GM12878 (cell line): ENCODE results near the gene NAALADL1. TPM values are rescaled to one million over a fixed set of nuclear protein-coding genes. Genes with fewer than 3 reads are reported as not detected.
A peak's percentile ranks its signal among the peaks of the same experiment; 100 is the strongest.

ENCODE experiments used
- ATAC-seq: fragments of 200-7000 bp; cut with Tn5 transposase; 3 replicates; pipeline ENCODE4 v1.9.1; 2020; ENCODE audit warnings: mild to moderate bottlenecking, moderate library complexity
- BruUV-seq: library from RNA; stranded (reverse); fragments of 400-500 nt; replicated peaks from 2 replicates; lab custom pipeline; 2021; lab: Mats Ljungman, UMichigan
- CTCF ChIA-PET: fragments of 300-600 bp; sonication (Branson Sonifier 250); formaldehyde crosslinking; extraction: SDS; loops from one replicate; lab custom pipeline; 2021; ENCODE audit warnings: inconsistent platforms; lab: Yijun Ruan, JAX
- POLR2A ChIA-PET: fragments of 350-600 bp; formaldehyde crosslinking; extraction: SDS; loops from one replicate; lab custom pipeline; 2021; ENCODE audit warnings: inconsistent platforms; lab: Charles Lee
- RAD21 ChIA-PET: fragments of 300-600 bp; sonication (Branson Sonifier 250); formaldehyde crosslinking; loops from one replicate; lab custom pipeline; 2023; ENCODE audit warnings: antibody characterized with exemption; ENCODE audit not compliant: unreplicated experiment; lab: Charles Lee
- SMC1A ChIA-PET: fragments of 300-600 bp; sonication (Branson Sonifier 250); formaldehyde crosslinking; loops from one replicate; lab custom pipeline; 2023; ENCODE audit not compliant: unreplicated experiment, uncharacterized antibody; lab: Charles Lee
- DNase-seq: peaks from one replicate; pipeline ENCODE4 v3.0.0-alpha.2; 2011; ENCODE audit warnings: low read depth, low spot score
- FAIRE-seq: peaks from 3 replicates; lab custom pipeline; 2011; peaks lifted over from hg19 to GRCh38; lab: Jason Lieb, UNC
- H2AFZ ChIP-seq: 2 replicates; pipeline ENCODE4 v1.6.0; 2011; ENCODE audit warnings: low read depth, low read length, control low read depth; ENCODE audit not compliant: control insufficient read depth
- H3K27ac ChIP-seq: 2 replicates; pipeline ENCODE4 v1.5.1; 2011; ENCODE audit warnings: control low read depth; ENCODE audit not compliant: control insufficient read depth, insufficient read depth
- H3K27me3 ChIP-seq, 2 experiments: replicated peaks in 1 of 2; 2 replicates each; pipeline versions ENCODE4 v1.6.0 to v1.6.1; 2011; ENCODE audit warnings: low read length in 1 of 2; ENCODE audit not compliant: control insufficient read depth in 2 of 2, insufficient read depth in 2 of 2
- H3K36me3 ChIP-seq, 2 experiments: 2 replicates each; pipeline ENCODE4 v1.5.1; 2011; ENCODE audit warnings: low read length in 1 of 2; ENCODE audit not compliant: control insufficient read depth in 2 of 2, insufficient read depth in 2 of 2
- H3K4me1 ChIP-seq: 2 replicates; pipeline ENCODE4 v1.6.1; 2011; ENCODE audit warnings: mild to moderate bottlenecking, low read length, moderate library complexity, mixed read lengths; ENCODE audit not compliant: control insufficient read depth, insufficient read depth
- H3K4me2 ChIP-seq: 2 replicates; pipeline ENCODE4 v1.6.0; 2011; ENCODE audit warnings: control low read depth; ENCODE audit not compliant: control insufficient read depth, insufficient read depth
- H3K4me3 ChIP-seq: fragments of 200-600 bp; sonication (generic); 2 replicates; pipeline ENCODE4 v1.5.1; 2016
- H3K79me2 ChIP-seq: 2 replicates; pipeline ENCODE4 v1.6.0; 2011; ENCODE audit warnings: low read length; ENCODE audit not compliant: control insufficient read depth, insufficient read depth
- H3K9ac ChIP-seq: 2 replicates; pipeline ENCODE4 v1.8.0; 2011; ENCODE audit warnings: low read length, control low read depth, mixed read lengths; ENCODE audit not compliant: control insufficient read depth, insufficient read depth
- H3K9me3 ChIP-seq: replicated peaks from 3 replicates; pipeline ENCODE4 v1.5.1; 2011; ENCODE audit warnings: mild to moderate bottlenecking, low read length; ENCODE audit not compliant: control insufficient read depth, insufficient read depth
- H4K20me1 ChIP-seq: 2 replicates; pipeline ENCODE4 v1.6.0; 2011; ENCODE audit not compliant: control insufficient read depth, insufficient read depth
- ATF2 ChIP-seq: IDR thresholded peaks from 2 replicates; pipeline ENCODE4 v1.6.1; 2012; ENCODE audit warnings: low read length, inconsistent platforms
- CHD1 ChIP-seq: IDR thresholded peaks from 2 replicates; pipeline ENCODE4 v1.6.1; 2012; ENCODE audit warnings: low read depth, low read length, improper control_type of control experiment
- CHD4 ChIP-seq: fragments of 200-600 bp; sonication (generic); IDR thresholded peaks from 2 replicates; pipeline ENCODE4 v1.6.1; 2016; ENCODE audit warnings: mild to moderate bottlenecking
- CREB1 ChIP-seq: IDR thresholded peaks from 2 replicates; pipeline ENCODE4 v1.6.1; 2012; ENCODE audit warnings: low read depth, mild to moderate bottlenecking, inconsistent platforms
- CTCF ChIP-seq, 3 experiments: IDR thresholded peaks in 2 of 3; conservative IDR thresholded peaks in 1 of 3; 2 replicates each; pipeline ENCODE4 v1.5.1; 2011; ENCODE audit warnings: low read depth in 3 of 3, low read length in 3 of 3, mild to moderate bottlenecking in 3 of 3, control low read depth in 2 of 3, moderate library complexity in 2 of 3, inconsistent platforms in 1 of 3, mixed read lengths in 1 of 3; ENCODE audit not compliant: control insufficient read depth in 2 of 3, insufficient read depth in 1 of 3; ENCODE audit errors: extremely low read depth in 1 of 3
- ELK1 ChIP-seq: IDR thresholded peaks from 2 replicates; pipeline ENCODE4 v1.6.1; 2012; ENCODE audit warnings: low read depth, low read length, improper control_type of control experiment
- FOXM1 ChIP-seq: IDR thresholded peaks from 2 replicates; pipeline ENCODE4 v1.6.1; 2012; ENCODE audit warnings: low read depth, mild to moderate bottlenecking, inconsistent platforms, low read length, moderate library complexity
- HDAC6 ChIP-seq: fragments of 200-600 bp; sonication (generic); IDR thresholded peaks from one replicate; pipeline ENCODE4 v1.8.0; 2017; ENCODE audit warnings: antibody characterized with exemption; ENCODE audit not compliant: unreplicated experiment
- MTA2 ChIP-seq: fragments of 450-650 bp; IDR thresholded peaks from 2 replicates; pipeline ENCODE4 v1.6.1; 2016; ENCODE audit warnings: low read depth, mild to moderate bottlenecking, moderate library complexity
- NBN ChIP-seq: fragments of 450-650 bp; IDR thresholded peaks from 2 replicates; pipeline ENCODE4 v1.6.1; 2016
- POLR2A ChIP-seq: IDR thresholded peaks from 2 replicates; pipeline ENCODE4 v1.6.1; 2011; ENCODE audit warnings: low read depth, mild to moderate bottlenecking, low read length
- RAD21 ChIP-seq: IDR thresholded peaks from 2 replicates; pipeline ENCODE4 v1.6.1; 2011; ENCODE audit warnings: mild to moderate bottlenecking, low read depth, low read length, moderate library complexity; ENCODE audit not compliant: insufficient read depth
- RB1 ChIP-seq: fragments of 450-650 bp; formaldehyde crosslinking; IDR thresholded peaks from 2 replicates; pipeline ENCODE4 v1.6.1; 2017; ENCODE audit warnings: mild to moderate bottlenecking, borderline replicate concordance
- RELB ChIP-seq: fragments of 450-650 bp; IDR thresholded peaks from 2 replicates; pipeline ENCODE4 v1.6.1; 2017; ENCODE audit warnings: low read depth, mild to moderate bottlenecking, moderate library complexity
- RUNX3 ChIP-seq: IDR thresholded peaks from 2 replicates; pipeline ENCODE4 v1.6.1; 2012; ENCODE audit warnings: low read length, inconsistent platforms
- SIN3A ChIP-seq: IDR thresholded peaks from 2 replicates; pipeline ENCODE4 v1.6.1; 2012; ENCODE audit warnings: low read depth, low read length, improper control_type of control experiment
- SMC3 ChIP-seq: IDR thresholded peaks from 2 replicates; pipeline ENCODE4 v1.6.1; 2011; ENCODE audit warnings: low read length, improper control_type of control experiment, borderline replicate concordance
- WRNIP1 ChIP-seq: IDR thresholded peaks from 2 replicates; pipeline ENCODE4 v1.6.1; 2011; ENCODE audit warnings: low read depth, low read length, improper control_type of control experiment, borderline replicate concordance
- YY1 ChIP-seq: IDR thresholded peaks from 2 replicates; pipeline ENCODE4 v1.6.1; 2011; ENCODE audit warnings: low read depth, mild to moderate bottlenecking, low read length
- WGBS: methylation state at CpG from one replicate; pipeline ENCODE4 v1.1.6; 2016; ENCODE audit warnings: low lambda C conversion rate; ENCODE audit not compliant: insufficient replicate concordance, insufficient coverage; ENCODE audit errors: missing lambda C conversion rate; 5-methylcytosine and 5-hydroxymethylcytosine counted together
- in situ Hi-C: fragments of 300-500 bp; cut with MboI; formaldehyde crosslinking; loops from 9 replicates; pipeline ENCODE4 v1.14.3; 2018; ENCODE audit warnings: mixed read lengths
- intact Hi-C: fragments of 100-400 bp; cut with micrococcal nuclease; formaldehyde crosslinking; loops from one replicate; pipeline ENCODE4 v1.14.2; 2022; ENCODE audit not compliant: unreplicated experiment
- polyA plus RNA-seq, 11 experiments: library from polyadenylated mRNA; depleted of rRNA in 4 of 11; unstranded in 6 of 11; stranded (reverse) in 5 of 11; fragments of >200 nt; fragmentation: Nextera tagmentation in 4 of 11; fragmentation: Illumina TruSeq in 1 of 11; extraction: Ambion mirVana in 4 of 11; extraction: Trizol in 1 of 11; gene quantifications; 1 replicate in 1 of 11; 2 replicates in 10 of 11; pipeline versions ENCODE4 v1.2.1 to v1.2.3, GENCODE V29; 2011 to 2016; ENCODE audit warnings: inconsistent platforms in 2 of 11, missing spikeins in 2 of 11, low read depth in 1 of 11
- total RNA-seq, 4 experiments: library from RNA; depleted of rRNA in 3 of 4; stranded (reverse); fragments of >200 nt in 3 of 4; fragmentation: Illumina TruSeq in 1 of 4; extraction: Trizol in 1 of 4; gene quantifications; 2 replicates each; pipeline versions ENCODE4 v1.2.1 to v1.2.3, GENCODE V29; 2013 to 2021

The NAALADL1 gene
- total and polyA plus RNA-seq, 10 of the 15 experiments (the other 5 are each of a cell fraction or from before 2014, with no cell fraction given) = 0.77 to 5.5 (median 1.5) TPM

- RAD21 ChIA-PET = interaction anchor here (0.8 to 3.0 kb wide), 4 partner anchors 16 to 65 kb away, joined by 3 to 8 read pairs (median 4); partner anchors contain the start of genes ARL2 and SAC3D1
- Histone ChIP-seq H3K36me3 (peaks cover 5 to 13% of the 10 kb centered on the region in 2 experiments; a peak in 3 of 4 replicates), H3K79me2 (peaks cover 49% of the 10 kb centered on the region), H3K4me1 (peaks cover 31% of the 10 kb centered on the region), H2AFZ (peak overlapping the region; percentile 65), H3K27ac (peak overlapping the region; percentile 66), H3K9me3 (no peaks in the 10 kb centered on the region), H3K9ac (peak overlapping the region; percentile 27), H4K20me1 (no peaks in the 10 kb centered on the region), H3K27me3 (no peaks in the 10 kb centered on the region), H3K4me3 (peak overlapping the region; percentile 59), H3K4me2 (peak overlapping the region; percentile 67)
- BruUV-seq = TSS peak; percentile 1
- ATAC-seq (peak; percentile 90), DNase-seq (no peak), FAIRE-seq (no peak)
- POLR2A ChIA-PET = interaction anchor here (0.9 to 2.2 kb wide), 6 partner anchors 9 to 57 kb away, joined by 3 to 7 read pairs (median 4); no protein-coding TSS in a partner anchor
- intact Hi-C loops = loop anchor here (1.0 to 5.0 kb wide), 3 partner anchors 36 to 64 kb away; partner anchors contain the start of genes ARL2, SAC3D1 and SNX15
- in situ Hi-C loops = no loop called here
- SMC1A ChIA-PET = interaction anchor here (0.7 to 2.3 kb wide), 5 partner anchors 9 to 64 kb away, joined by 3 to 9 read pairs (median 3); partner anchors contain the start of genes ARL2 and SAC3D1
- CTCF ChIA-PET = interaction anchor here (0.6 to 1.4 kb wide), 13 partner anchors 10 to 197 kb away, joined by 3 to 9 read pairs (median 3); partner anchors contain the start of gene ARL2
- TF ChIP-seq CHD1 (no peak), POLR2A (peak; percentile 44; the same call in 1 of the 2 replicates), CREB1 (0 out of 2 replicates have a peak, but pooled peaks have one; percentile 24), RAD21 (peak; percentile 70), RB1 (0 out of 2 replicates have a peak, but pooled peaks have one; percentile 18), RUNX3 (peak; percentile 53; the same call in 1 of the 2 replicates), SMC3 (peak; percentile 83), CTCF (IDR thresholded peaks at IDR 0.05 in 2 of 3, conservative IDR thresholded peaks at IDR 0.05 in 1 of 3; ENCODE audit: control insufficient read depth in 2 of 3, extremely low read depth in 1 of 3, insufficient read depth in 1 of 3, low read depth in 3 of 3, low read length in 3 of 3) (peak; percentile 83 to 91 (median 87)), NBN (peak; percentile 56; the same call in 1 of the 2 replicates), WRNIP1 (0 out of 2 replicates have a peak, but pooled peaks have one; percentile 57), MTA2 (no peak), HDAC6 (no peak), YY1 (peak; percentile 64), FOXM1 (no peak), RELB (0 out of 2 replicates have a peak, but pooled peaks have one; percentile 16), ATF2 (no peak), ELK1 (no peak), CHD4 (no peak), SIN3A (no peak)
- 49% methylated on average over 3 of the region's 3 CpGs for WGBS
These were observed 19.8 kb upstream of the NAALADL1 start for GRCh38 chr11:65078151-65078550.
